Measurements from ENCODE around the gene PNPLA6. TPM values are rescaled to one million over a fixed set of nuclear protein-coding genes. Genes with fewer than 3 reads are reported as not detected.
A peak's percentile ranks its signal among the peaks of the same experiment; 100 is the strongest.

Gene PNPLA6
- total and polyA plus RNA-seq, 9 of the 15 experiments (the other 6 are each of a cell fraction or from before 2014, with no cell fraction given) = 0.07 to 30.2 (median 8.3) TPM

- H3K79me2 ChIP-seq (ENCODE audit: control insufficient read depth, insufficient read depth, low read length) = no peaks in the 10 kb centered on the region
- POLR2A ChIA-PET = interaction anchor here (0.6 to 1.4 kb wide), 3 partner anchors 18 to 81 kb away, joined by 3 read pairs; no protein-coding TSS in a partner anchor
- in situ Hi-C loops (cut with MboI) = no loop called here
Observed at GRCh38 chr19:7598180-7598579, 62.7 kb downstream of the PNPLA6 start.

More at GRCh38 chr19:7598180-7598579, 62.7 kb downstream of the PNPLA6 start:
- Histone ChIP-seq H3K9me3 (replicated peaks; ENCODE audit: control insufficient read depth, insufficient read depth, low read depth, low read length) (0 out of 2 replicates have a peak, but pooled peaks cover 1% of the 10 kb centered on the region), H3K4me3 (no peak overlapping the region), H2AFZ (ENCODE audit: low read depth, low read length) (no peak overlapping the region), H3K9me1 (ENCODE audit: control insufficient read depth, insufficient read depth, low read length) (no peaks in the 10 kb centered on the region), H3K27me3 (ENCODE audit: control insufficient read depth in 2 of 2, insufficient read depth in 2 of 2, low read length in 2 of 2) (peaks cover 21 to 42% of the 10 kb centered on the region in 2 experiments; a peak in 4 of 5 replicates), H3K4me2 (ENCODE audit: insufficient read depth, low read length) (no peak overlapping the region), H3K36me3 (ENCODE audit: control insufficient read depth, insufficient read depth, low read length) (no peaks in the 10 kb centered on the region), H3K9ac (ENCODE audit: insufficient read depth in 1 of 2, low read depth in 2 of 2, low read length in 2 of 2) (no peak overlapping the region), H4K20me1 (replicated peaks; ENCODE audit: control insufficient read depth, insufficient read depth, low read length) (0 out of 2 replicates have a peak, but pooled peaks cover 5% of the 10 kb centered on the region), H3K4me1 (replicated peaks in 1 of 2; ENCODE audit: control insufficient read depth in 2 of 2, insufficient read depth in 2 of 2, low read length in 2 of 2) (peaks cover 0 to 14% of the 10 kb centered on the region in 2 experiments; a peak in 3 of 5 replicates), H3K27ac (ENCODE audit: extremely low read depth, low read depth, low read length) (no peak overlapping the region)
- no peak for ATAC-seq
- WGBS (ENCODE audit: insufficient coverage, low coverage, missing lambda C conversion rate) = 3% methylated on average over 5 of the region's 6 CpGs
- intact Hi-C loops (cut with micrococcal nuclease) = no loop called here
- BruUV-seq (replicated peaks) = no TSS peak
- CTCF ChIA-PET (ENCODE audit: low intra/inter-chr PET ratio) = no interaction called here
- no peak for DNase-seq (ENCODE audit: extremely low read depth in 1 of 4, low spot score in 3 of 4)
- no peak for FAIRE-seq
- TF ChIP-seq RCOR1 (IDR thresholded peaks at IDR 0.05; ENCODE audit: borderline replicate concordance in 1 of 2, low read depth in 2 of 2, low read length in 2 of 2) = no peak
- TF ChIP-seq, protein P1, sequence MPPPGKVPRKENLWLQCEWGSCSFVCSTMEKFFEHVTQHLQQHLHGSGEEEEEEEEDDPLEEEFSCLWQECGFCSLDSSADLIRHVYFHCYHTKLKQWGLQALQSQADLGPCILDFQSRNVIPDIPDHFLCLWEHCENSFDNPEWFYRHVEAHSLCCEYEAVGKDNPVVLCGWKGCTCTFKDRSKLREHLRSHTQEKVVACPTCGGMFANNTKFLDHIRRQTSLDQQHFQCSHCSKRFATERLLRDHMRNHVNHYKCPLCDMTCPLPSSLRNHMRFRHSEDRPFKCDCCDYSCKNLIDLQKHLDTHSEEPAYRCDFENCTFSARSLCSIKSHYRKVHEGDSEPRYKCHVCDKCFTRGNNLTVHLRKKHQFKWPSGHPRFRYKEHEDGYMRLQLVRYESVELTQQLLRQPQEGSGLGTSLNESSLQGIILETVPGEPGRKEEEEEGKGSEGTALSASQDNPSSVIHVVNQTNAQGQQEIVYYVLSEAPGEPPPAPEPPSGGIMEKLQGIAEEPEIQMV (tag; conservative IDR thresholded peaks at IDR 0.05; ENCODE audit: low read depth) = peak; percentile 51; the same call in 1 of the 2 replicates
- TF ChIP-seq, protein P2, sequence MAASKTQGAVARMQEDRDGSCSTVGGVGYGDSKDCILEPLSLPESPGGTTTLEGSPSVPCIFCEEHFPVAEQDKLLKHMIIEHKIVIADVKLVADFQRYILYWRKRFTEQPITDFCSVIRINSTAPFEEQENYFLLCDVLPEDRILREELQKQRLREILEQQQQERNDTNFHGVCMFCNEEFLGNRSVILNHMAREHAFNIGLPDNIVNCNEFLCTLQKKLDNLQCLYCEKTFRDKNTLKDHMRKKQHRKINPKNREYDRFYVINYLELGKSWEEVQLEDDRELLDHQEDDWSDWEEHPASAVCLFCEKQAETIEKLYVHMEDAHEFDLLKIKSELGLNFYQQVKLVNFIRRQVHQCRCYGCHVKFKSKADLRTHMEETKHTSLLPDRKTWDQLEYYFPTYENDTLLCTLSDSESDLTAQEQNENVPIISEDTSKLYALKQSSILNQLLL (CRISPR knock-in tag; IDR thresholded peaks at IDR 0.05; ENCODE audit: borderline replicate concordance) = no peak
- no peak for TF ChIP-seq ZFP1 (CRISPR knock-in tag; IDR thresholded peaks at IDR 0.05)
